GM18870 (cell line): ENCODE measurements around the gene HOXB3.

ENCODE experiments used
- ATAC-seq: cut with Tn5 transposase; IDR thresholded peaks from one replicate; pipeline ENCODE4 v1.9.1; 2021; ENCODE audit warnings: moderate library complexity; ENCODE audit not compliant: unreplicated experiment

HOXB3 gene

DNA sequence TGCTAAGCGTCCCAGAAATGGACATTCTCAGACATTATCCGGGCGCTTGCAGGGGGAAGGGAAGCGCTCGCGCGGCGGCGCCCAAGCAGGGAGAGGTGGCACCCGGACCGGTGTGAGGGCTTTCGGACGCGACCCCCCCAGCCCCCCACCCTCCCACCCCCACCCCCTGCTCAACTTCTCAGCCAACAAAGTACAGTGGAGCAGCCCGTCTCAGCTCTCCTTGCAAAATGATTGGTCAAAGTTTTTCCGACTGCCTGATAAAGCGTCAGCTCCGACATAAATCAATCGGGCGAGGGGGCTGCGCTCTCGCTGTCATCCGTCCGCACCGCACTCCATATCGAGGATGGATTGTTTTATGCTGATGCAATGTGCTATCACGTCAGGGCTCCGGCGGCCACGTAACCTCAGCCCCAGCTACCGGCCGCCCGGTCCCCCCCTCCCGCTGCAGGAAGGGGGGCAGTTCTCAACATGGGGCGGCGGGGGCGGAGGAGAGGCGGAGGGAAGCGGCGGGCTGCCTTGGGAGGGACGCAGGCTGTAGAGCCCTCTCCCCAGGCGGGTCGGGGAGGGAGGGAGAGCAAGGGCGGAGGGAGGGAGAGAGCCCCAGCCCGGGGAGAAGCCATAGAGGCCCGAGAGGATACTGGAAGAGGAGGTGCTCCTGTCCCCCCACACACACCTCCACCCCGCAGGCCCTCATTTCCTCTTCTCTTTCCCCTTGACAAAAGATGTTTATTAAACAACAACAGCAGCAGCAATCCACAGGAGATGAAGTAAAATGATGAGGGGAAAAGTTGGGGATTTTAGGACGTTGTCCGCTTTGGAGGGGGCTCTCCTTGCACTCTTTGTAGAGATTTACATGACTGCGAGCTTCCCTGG is 36.4 kb upstream of the HOXB3 start, which contains the start of gene HOXB9:
Gene HOXB9, minus strand, starts transcription at position 114 of the 873 bp plus-strand sequence. Its CDS starts 89 bp downstream, at position 25.
- ATAC-seq: no peak

- ATAC-seq: no peak
These were observed 35.6 kb upstream of the HOXB3 start for GRCh38 chr17:48625495-48626244.

DNA sequence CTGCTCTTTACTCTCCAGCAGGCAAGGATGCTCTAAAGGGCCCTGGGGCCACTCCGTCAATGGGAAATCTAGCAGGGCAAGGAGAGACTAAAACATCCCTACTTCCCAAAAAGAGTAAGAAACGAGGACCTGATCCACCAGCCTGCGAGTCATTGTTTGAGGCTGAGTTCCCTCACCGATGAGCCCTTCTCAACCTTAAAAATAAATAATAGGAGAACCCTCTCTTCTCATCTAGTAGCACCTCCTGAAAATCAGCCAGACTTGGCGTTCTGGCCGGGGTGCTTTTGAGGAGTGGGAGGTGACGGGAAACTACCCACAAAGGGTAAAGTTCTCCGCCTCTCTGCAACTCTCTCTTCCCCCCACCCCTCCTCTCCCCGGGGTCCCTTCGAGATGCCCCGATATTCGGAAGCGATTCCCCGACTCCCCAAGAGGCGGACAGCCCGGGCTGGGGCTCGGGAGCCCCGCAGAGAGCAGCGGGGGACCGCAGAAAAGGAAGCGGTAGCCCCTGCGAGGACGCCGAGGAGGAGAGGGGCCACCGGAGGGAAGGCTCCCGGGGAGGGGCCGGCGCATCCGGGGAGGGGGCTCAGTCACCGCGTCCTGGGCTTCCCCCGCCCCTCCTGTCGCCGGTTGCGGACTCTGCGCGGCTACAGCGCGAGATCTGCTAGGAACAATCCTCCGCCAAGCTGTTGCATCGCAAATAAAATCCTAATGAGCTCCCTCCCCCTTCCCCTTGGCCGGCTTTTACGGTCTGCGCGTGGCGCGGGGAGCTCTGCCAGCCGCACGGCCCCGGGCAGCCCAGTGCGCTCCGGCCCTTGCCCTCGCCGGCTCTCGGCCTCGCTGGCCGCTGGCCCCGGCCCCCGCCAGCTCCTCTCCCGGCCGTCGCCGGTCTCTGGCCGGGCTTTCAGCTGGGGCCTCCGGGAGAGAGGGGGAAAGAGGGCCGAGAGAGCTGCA is 34.8 kb upstream of the HOXB3 start:
- ATAC-seq: no peak

- no peak for ATAC-seq
These were observed 34.1 kb upstream of the HOXB3 start for GRCh38 chr17:48624118-48624517.

DNA sequence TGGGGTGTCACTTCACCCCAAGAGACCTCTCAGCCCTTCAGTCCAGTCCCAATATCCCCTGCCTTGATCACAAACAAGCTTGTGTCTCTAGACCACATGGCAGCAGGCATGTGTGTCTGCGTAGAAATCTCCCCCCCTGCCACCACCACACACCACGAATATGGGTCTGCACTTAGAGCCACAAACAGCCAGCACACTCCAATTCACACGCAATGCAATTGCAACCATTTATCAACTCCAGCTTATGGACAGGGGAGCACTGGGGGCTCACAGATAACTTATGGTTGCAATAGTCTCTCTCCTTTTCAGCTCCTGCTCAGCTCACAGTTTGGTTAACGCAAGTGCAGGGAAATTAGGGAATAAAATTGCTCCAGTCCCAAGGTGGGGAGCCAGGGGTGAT is 33.5 kb upstream of the HOXB3 start:
- ATAC-seq: no peak

DNA sequence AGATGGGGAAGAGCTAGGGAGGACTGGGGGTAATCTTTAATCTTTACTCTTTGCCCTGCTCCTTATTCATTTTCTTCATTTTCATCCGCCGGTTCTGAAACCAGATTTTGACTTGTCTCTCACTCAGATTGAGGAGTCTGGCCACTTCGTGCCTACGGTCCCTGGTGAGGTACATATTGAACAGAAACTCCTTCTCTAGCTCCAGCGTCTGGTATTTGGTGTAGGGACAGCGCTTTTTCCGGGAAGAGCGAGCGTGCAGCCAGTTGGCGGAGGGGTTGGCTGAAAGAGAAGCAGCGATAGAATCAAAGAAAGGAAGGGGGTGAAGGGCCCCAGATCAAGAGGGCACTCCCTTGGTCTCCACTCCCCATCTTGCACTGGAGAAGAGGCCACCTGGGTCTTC is 32.8 kb upstream of the HOXB3 start:
- ATAC-seq: no peak

GRCh38 chr17:48621410-48622392 is 31.7 kb upstream of the HOXB3 start:
- no peak for ATAC-seq

GRCh38 chr17:48620461-48621139 is 30.6 kb upstream of the HOXB3 start:
- ATAC-seq: no peak

DNA sequence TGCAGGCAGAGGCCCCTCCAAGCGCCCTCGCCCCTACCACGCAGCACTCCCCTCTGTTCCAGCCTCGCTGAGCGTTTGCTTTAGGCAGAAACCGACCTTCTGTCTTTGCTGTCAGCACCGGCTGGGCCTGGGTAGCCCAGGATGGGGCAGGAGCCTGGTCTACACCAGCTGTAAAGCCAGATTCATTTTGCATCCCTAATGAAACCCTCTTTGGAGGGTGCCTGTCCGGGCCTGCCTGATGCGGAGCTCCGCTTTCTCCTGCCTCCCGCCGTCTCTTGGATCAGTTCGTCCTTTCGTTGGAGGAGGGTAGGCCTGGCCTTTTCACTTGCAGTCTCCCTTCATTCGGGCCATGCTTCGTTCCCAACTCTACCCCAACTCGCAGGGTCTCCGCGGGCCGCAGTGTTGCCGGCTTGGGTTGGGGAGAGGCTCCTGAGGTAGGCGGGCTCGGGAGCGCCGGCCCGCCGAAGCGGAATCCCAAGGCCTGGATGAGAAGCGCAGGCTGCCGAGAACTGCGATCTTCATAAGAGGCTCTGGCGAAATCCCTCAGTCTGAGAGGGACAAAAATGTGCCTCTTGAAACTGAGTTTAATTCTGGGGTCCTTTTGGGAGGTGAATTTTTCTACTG is 29.9 kb upstream of the HOXB3 start:
- ATAC-seq: no peak

GRCh38 chr17:48618256-48618896 is 28.3 kb upstream of the HOXB3 start:
- ATAC-seq: no peak

- ATAC-seq: no peak
These were observed 27.6 kb upstream of the HOXB3 start for GRCh38 chr17:48617471-48618255.

- no peak for ATAC-seq
These were observed 26.9 kb upstream of the HOXB3 start for GRCh38 chr17:48616717-48617470.

- no peak for ATAC-seq
These were observed 26.1 kb upstream of the HOXB3 start for GRCh38 chr17:48615963-48616716.

DNA sequence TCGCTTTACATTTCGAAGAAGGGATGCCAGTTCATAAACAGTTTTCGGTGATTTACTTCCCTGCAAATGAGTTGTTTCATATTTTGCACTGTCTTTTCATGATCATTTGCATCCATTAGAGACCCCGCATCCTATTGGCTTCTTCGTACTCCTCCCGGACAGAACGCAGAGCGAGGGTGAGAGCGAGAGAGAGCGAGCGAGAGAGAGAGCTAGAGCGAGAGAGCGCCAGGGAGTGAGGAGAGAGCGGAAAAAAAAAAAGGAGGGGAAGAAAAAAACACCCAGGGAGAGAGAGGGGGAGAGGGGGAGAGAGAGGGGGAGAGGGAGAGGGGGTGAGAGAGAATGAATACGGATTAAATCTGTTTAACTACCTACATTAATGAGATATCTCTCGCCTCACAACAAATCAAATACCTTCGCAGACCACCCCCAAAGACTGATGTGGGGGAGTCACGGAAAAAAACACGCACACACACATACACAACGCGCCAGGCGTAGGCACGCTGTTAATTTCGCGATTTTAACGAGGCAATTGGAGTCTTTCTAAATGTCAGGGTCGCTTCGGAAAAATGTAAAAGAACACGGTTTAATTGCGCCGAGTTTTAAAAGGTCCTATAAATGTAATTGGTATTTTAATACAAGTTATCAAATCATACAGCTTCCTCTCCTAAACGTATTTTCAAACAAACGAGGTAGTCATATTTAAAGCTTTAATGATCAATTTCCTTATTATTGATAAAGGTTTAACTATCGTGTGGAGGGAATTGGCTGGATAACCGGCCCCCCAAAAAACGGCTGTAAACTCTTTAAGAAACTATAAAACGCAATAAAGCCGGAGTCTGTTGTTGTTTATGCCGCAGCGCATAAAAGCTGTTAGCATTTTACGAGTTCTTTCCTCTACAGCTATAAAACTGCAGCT is 25.3 kb upstream of the HOXB3 start, which contains the start of gene HOXB8:
Gene HOXB8, minus strand, starts transcription at position 246 of the 916 bp plus-strand sequence. CDS start 588 bp downstream, outside the sequence.
- no peak for ATAC-seq
